Caco-2 (cell line): ENCODE measurements around the gene SELENOV. TPM values are rescaled to one million over a fixed set of nuclear protein-coding genes. Genes with fewer than 3 reads are reported as not detected.

ENCODE experiments used
- BruUV-seq: library from RNA; stranded (reverse); fragments of 400-500 nt; replicated peaks from 2 replicates; lab custom pipeline; 2021; lab: Mats Ljungman, UMichigan
- CTCF ChIA-PET: fragments of 300-600 bp; sonication (Branson Sonifier 250); formaldehyde crosslinking; loops from one replicate; lab custom pipeline; 2022; ENCODE audit warnings: antibody characterized with exemption; lab: Charles Lee
- POLR2A ChIA-PET: fragments of 300-600 bp; sonication (Branson Sonifier 250); formaldehyde crosslinking; loops from one replicate; lab custom pipeline; 2022; ENCODE audit warnings: antibody characterized with exemption; lab: Charles Lee
- DNase-seq, 2 experiments: peaks; one replicate each; pipeline versions ENCODE4 v3.0.0 to v3.0.0-alpha.2; 2020 to 2022
- H3K27me3 ChIP-seq: replicated peaks from 2 replicates; pipeline ENCODE4 v1.6.0; 2011; ENCODE audit warnings: low read length; ENCODE audit not compliant: control insufficient read depth, insufficient read depth
- H3K36me3 ChIP-seq: 2 replicates; pipeline ENCODE4 v1.5.1; 2011; ENCODE audit warnings: low read length; ENCODE audit not compliant: control insufficient read depth, insufficient read depth
- H3K4me1 ChIP-seq: fragments of 250-450 bp; sonication (Bioruptor Pico); 2 replicates; pipeline ENCODE4 v1.5.1; 2020; ENCODE audit warnings: mild to moderate bottlenecking
- H3K4me3 ChIP-seq: 2 replicates; pipeline ENCODE4 v1.5.1; 2011; ENCODE audit warnings: low read depth, mild to moderate bottlenecking, control low read depth, low read length
- H3K9me3 ChIP-seq: fragments of 250-450 bp; sonication (Bioruptor Pico); 2 replicates; pipeline ENCODE4 v1.5.1; 2020; ENCODE audit warnings: mild to moderate bottlenecking, moderate library complexity
- H3K27ac Mint-ChIP-seq: one replicate; pipeline ENCODE4 v1.8.0; 2022; ENCODE audit warnings: mixed read lengths; ENCODE audit not compliant: unreplicated experiment
- H3K27me3 Mint-ChIP-seq: one replicate; pipeline ENCODE4 v1.8.0; 2022; ENCODE audit warnings: mixed read lengths; ENCODE audit not compliant: insufficient read depth, unreplicated experiment
- H3K36me3 Mint-ChIP-seq: one replicate; pipeline ENCODE4 v1.8.0; 2022; ENCODE audit warnings: mild to moderate bottlenecking, mixed read lengths; ENCODE audit not compliant: insufficient read depth, unreplicated experiment
- H3K4me1 Mint-ChIP-seq: one replicate; pipeline ENCODE4 v1.8.0; 2022; ENCODE audit warnings: low read depth, mixed read lengths; ENCODE audit not compliant: unreplicated experiment
- H3K4me3 Mint-ChIP-seq: one replicate; pipeline ENCODE4 v1.8.0; 2022; ENCODE audit warnings: mild to moderate bottlenecking, moderate library complexity, mixed read lengths; ENCODE audit not compliant: unreplicated experiment
- H3K9me3 Mint-ChIP-seq: one replicate; pipeline ENCODE4 v1.8.0; 2022; ENCODE audit warnings: mixed read lengths; ENCODE audit not compliant: unreplicated experiment
- CTCF ChIP-seq, 2 experiments: fragments of 200-600 bp in 1 of 2; IDR thresholded peaks; 1 replicate in 1 of 2; 2 replicates in 1 of 2; pipeline versions ENCODE4 v1.5.1 to v1.8.0; 2011 to 2022; ENCODE audit warnings: antibody characterized with exemption in 1 of 2, control low read depth in 1 of 2, inconsistent platforms in 1 of 2, low read depth in 1 of 2, low read length in 1 of 2, mild to moderate bottlenecking in 1 of 2, moderate library complexity in 1 of 2; ENCODE audit not compliant: insufficient read depth in 1 of 2, severe bottlenecking in 1 of 2, unreplicated experiment in 1 of 2
- intact Hi-C: fragments of 100-400 bp; cut with micrococcal nuclease; formaldehyde crosslinking; loops from one replicate; pipeline ENCODE4 v1.10.0; 2022; ENCODE audit not compliant: unreplicated experiment
- total RNA-seq: library from RNA; stranded (reverse); gene quantifications from 2 replicates; pipeline ENCODE4 v1.2.3, GENCODE V29; 2022

The SELENOV gene
- total RNA-seq, 1 experiment from 2014 or later, result 1.6 TPM

- H3K27me3 ChIP-seq, result no peaks in the 10 kb centered on the region
- H3K36me3 ChIP-seq, result peaks cover 8% of the 10 kb centered on the region
- Mint-ChIP-seq H3K27me3 (no peaks in the 10 kb centered on the region), H3K36me3 (peaks cover 76% of the 10 kb centered on the region), H3K4me3 (peak overlapping the region; percentile 92), H3K27ac (peak overlapping the region; percentile 81), H3K4me1 (peaks cover 17% of the 10 kb centered on the region), H3K9me3 (no peaks in the 10 kb centered on the region)
- DNase-seq, result no peak
- H3K4me3 ChIP-seq, result peak overlapping the region; percentile 94
- ChIA-PET POLR2A (interaction anchor here (0.6 to 1.2 kb wide), 4 partner anchors 11 to 76 kb away, joined by 3 to 41 read pairs (median 4); partner anchors contain the start of gene RPS16), CTCF (interaction anchor here (0.9 kb wide), 1 partner anchor 18 kb away, joined by 3 read pairs; no protein-coding TSS in a partner anchor)
- intact Hi-C loops, result loop anchor here (2.0 kb wide), 1 partner anchor 35 kb away; the partner anchor contains the start of gene SUPT5H
- TSS peak; percentile 64 for BruUV-seq
- TF ChIP-seq CTCF (IDR thresholded peaks at IDR 0.05; ENCODE audit: insufficient read depth in 1 of 2, low read depth in 1 of 2, low read length in 1 of 2, severe bottlenecking in 1 of 2, unreplicated experiment in 1 of 2), result no peak
- H3K9me3 ChIP-seq, result no peaks in the 10 kb centered on the region
- 0 out of 2 replicates have a peak, but pooled peaks cover 5% of the 10 kb centered on the region for H3K4me1 ChIP-seq
Measured at GRCh38 chr19:39479916-39480315, 35.0 kb upstream of the SELENOV start.

- no peaks in the 10 kb centered on the region for H3K9me3 ChIP-seq
- H3K36me3 ChIP-seq, result peaks cover 8% of the 10 kb centered on the region
- intact Hi-C loops, result loop anchor here (2.0 kb wide), 1 partner anchor 36 kb away; the partner anchor contains the start of gene SUPT5H
- no peaks in the 10 kb centered on the region for H3K27me3 ChIP-seq
- H3K27ac Mint-ChIP-seq, result peak within 1 kb of the TSS; percentile 81
- H3K4me3 Mint-ChIP-seq, result peak within 1 kb of the TSS; percentile 92
- POLR2A ChIA-PET, result interaction anchor here (0.6 to 1.2 kb wide), 7 partner anchors 11 to 985 kb away, joined by 3 to 41 read pairs (median 3); partner anchors contain the start of gene RPS16
- peaks cover 17% of the 10 kb centered on the region for H3K4me1 Mint-ChIP-seq
- TF ChIP-seq CTCF (IDR thresholded peaks at IDR 0.05; ENCODE audit: insufficient read depth in 1 of 2, low read depth in 1 of 2, low read length in 1 of 2, severe bottlenecking in 1 of 2, unreplicated experiment in 1 of 2), result peak in 1 of 2 experiments; percentile 8
- H3K36me3 Mint-ChIP-seq, result peaks cover 76% of the 10 kb centered on the region
- BruUV-seq, result no TSS peak
- peak within 1 kb of the TSS; percentile 94 for H3K4me3 ChIP-seq
- H3K9me3 Mint-ChIP-seq, result no peaks in the 10 kb centered on the region
- H3K4me1 ChIP-seq, result 0 out of 2 replicates have a peak, but pooled peaks cover 5% of the 10 kb centered on the region
- H3K27me3 Mint-ChIP-seq, result no peaks in the 10 kb centered on the region
- CTCF ChIA-PET, result interaction anchor here (0.6 to 0.9 kb wide), 3 partner anchors 17 to 90 kb away, joined by 3 to 5 read pairs (median 3); partner anchors contain the start of gene PAF1
- DNase-seq, result peak; percentile 99 to 100
Measured at GRCh38 chr19:39480337-39481228, 34.4 kb upstream of the SELENOV start, which contains the start of gene TIMM50. TIMM50 (plus strand) TSS chr19:39480838; CDS start chr19:39480854, 16 bp downstream.

GRCh38 chr19:39481229-39481545 lies 33.8 kb upstream of the SELENOV start:
- TF ChIP-seq CTCF (IDR thresholded peaks at IDR 0.05; ENCODE audit: insufficient read depth in 1 of 2, low read depth in 1 of 2, low read length in 1 of 2, severe bottlenecking in 1 of 2, unreplicated experiment in 1 of 2), result no peak
- POLR2A ChIA-PET, result interaction anchor here (0.6 to 1.2 kb wide), 4 partner anchors 45 to 985 kb away, joined by 3 to 41 read pairs (median 6); partner anchors contain the start of gene RPS16
- CTCF ChIA-PET, result interaction anchor here (0.6 kb wide), 2 partner anchors 46 to 90 kb away, joined by 3 to 5 read pairs; partner anchors contain the start of gene PAF1
- Histone ChIP-seq H3K36me3 (peaks cover 5% of the 10 kb centered on the region), H3K9me3 (no peaks in the 10 kb centered on the region), H3K4me1 (0 out of 2 replicates have a peak, but pooled peaks cover 5% of the 10 kb centered on the region), H3K4me3 (peak overlapping the region; percentile 94), H3K27me3 (no peaks in the 10 kb centered on the region)
- Mint-ChIP-seq H3K27me3 (no peaks in the 10 kb centered on the region), H3K9me3 (no peaks in the 10 kb centered on the region), H3K36me3 (peaks cover 76% of the 10 kb centered on the region), H3K4me3 (peak overlapping the region; percentile 92), H3K4me1 (peaks cover 17% of the 10 kb centered on the region), H3K27ac (peak overlapping the region; percentile 81)
- TSS peak; percentile 26 for BruUV-seq
- no peak for DNase-seq
- intact Hi-C loops, result loop anchor here (2.0 kb wide), 1 partner anchor 36 kb away; the partner anchor contains the start of gene SUPT5H
